BLaER1 treated with 17β-estradiol and CSF1 and Interleukin-3, amounts not matched to agents 10 nM and 100 nM (cell line): ENCODE data around the gene FXYD4.

ENCODE experiments used
- H3K27ac ChIP-seq, 11 experiments: shearing (Covaris generic); formaldehyde crosslinking; 2 replicates each; pipeline ENCODE4 v1.8.1; 2022
- H3K27me3 ChIP-seq, 11 experiments: shearing (Covaris generic); formaldehyde crosslinking; 2 replicates each; pipeline ENCODE4 v1.8.1; 2022
- H3K36me3 ChIP-seq, 11 experiments: shearing (Covaris generic); formaldehyde crosslinking; 2 replicates each; pipeline ENCODE4 v1.8.1; 2022
- H3K4me1 ChIP-seq, 10 experiments: shearing (Covaris generic); formaldehyde crosslinking; 2 replicates each; pipeline ENCODE4 v1.8.1; 2022
- H3K4me2 ChIP-seq, 11 experiments: shearing (Covaris generic); formaldehyde crosslinking; 2 replicates each; pipeline ENCODE4 v1.8.1; 2022
- H3K4me3 ChIP-seq, 10 experiments: shearing (Covaris generic); formaldehyde crosslinking; 2 replicates each; pipeline ENCODE4 v1.8.1; 2022
- H3K9ac ChIP-seq, 11 experiments: shearing (Covaris generic); formaldehyde crosslinking; 2 replicates each; pipeline ENCODE4 v1.8.1; 2022
- H3K9me3 ChIP-seq, 11 experiments: shearing (Covaris generic); formaldehyde crosslinking; replicated peaks in 1 of 11; 2 replicates each; pipeline ENCODE4 v1.8.1; 2022
- H4K20me1 ChIP-seq, 11 experiments: shearing (Covaris generic); formaldehyde crosslinking; 2 replicates each; pipeline ENCODE4 v1.8.1; 2022
- Cebpa-rat ChIP-seq, 11 experiments: shearing (Covaris generic); IDR thresholded peaks; 2 replicates each; pipeline ENCODE4 v1.8.1; 2022

The FXYD4 gene

GRCh38 chr10:43395571-43396060 is 24.2 kb downstream of the FXYD4 start:
- peak overlapping the region; percentile 85 to 99 (median 95) for H3K4me2 ChIP-seq
- peak overlapping the region; percentile 89 to 98 (median 95) for H3K9ac ChIP-seq
- no peaks in the 10 kb centered on the region for H3K9me3 ChIP-seq
- peaks cover 56 to 88% (median 81%) of the 10 kb centered on the region in 11 experiments for H3K36me3 ChIP-seq
- no peaks in the 10 kb centered on the region for H3K27me3 ChIP-seq
- no peak for TF ChIP-seq Cebpa-rat (IDR thresholded peaks at IDR 0.05)
- peak overlapping the region; percentile 89 to 98 (median 96) for H3K27ac ChIP-seq
- H3K4me3 ChIP-seq = peak overlapping the region; percentile 66 to 88 (median 76)
- peaks cover 88 to 98% (median 96%) of the 10 kb centered on the region in 11 experiments for H4K20me1 ChIP-seq
- peaks cover 60 to 84% (median 77%) of the 10 kb centered on the region in 10 experiments for H3K4me1 ChIP-seq

- TF ChIP-seq Cebpa-rat (IDR thresholded peaks at IDR 0.05) = no peak
- Histone ChIP-seq H4K20me1 (peaks cover 88 to 98% (median 96%) of the 10 kb centered on the region in 11 experiments), H3K36me3 (peaks cover 49 to 88% (median 81%) of the 10 kb centered on the region in 11 experiments), H3K27me3 (no peaks in the 10 kb centered on the region), H3K4me2 (peak overlapping the region; percentile 85 to 100 (median 96)), H3K4me1 (peaks cover 67 to 86% (median 79%) of the 10 kb centered on the region in 10 experiments), H3K27ac (peak overlapping the region; percentile 89 to 98 (median 96)), H3K9me3 (no peaks in the 10 kb centered on the region), H3K9ac (peak overlapping the region; percentile 89 to 98 (median 95)), H3K4me3 (peak overlapping the region; percentile 66 to 88 (median 76))
Observed at GRCh38 chr10:43396061-43396927, 24.9 kb downstream of the FXYD4 start.

GRCh38 chr10:43396928-43397624 is 25.6 kb downstream of the FXYD4 start:
- peak overlapping the region; percentile 66 to 88 (median 76) for H3K4me3 ChIP-seq
- no peak for TF ChIP-seq Cebpa-rat (IDR thresholded peaks at IDR 0.05)
- H3K27me3 ChIP-seq = no peaks in the 10 kb centered on the region
- peaks cover 88 to 98% (median 96%) of the 10 kb centered on the region in 11 experiments for H4K20me1 ChIP-seq
- H3K4me1 ChIP-seq = peaks cover 74 to 91% (median 82%) of the 10 kb centered on the region in 10 experiments
- peak overlapping the region; percentile 89 to 98 (median 96) for H3K27ac ChIP-seq
- H3K36me3 ChIP-seq = peaks cover 45 to 88% (median 81%) of the 10 kb centered on the region in 11 experiments
- no peaks in the 10 kb centered on the region for H3K9me3 ChIP-seq
- peak overlapping the region; percentile 90 to 100 (median 96) for H3K4me2 ChIP-seq
- peak overlapping the region; percentile 89 to 98 (median 95) for H3K9ac ChIP-seq

- Histone ChIP-seq H3K9me3 (no peaks in the 10 kb centered on the region), H3K27me3 (no peaks in the 10 kb centered on the region), H3K9ac (peak overlapping the region; percentile 89 to 98 (median 95); a peak in 21 of 22 replicates), H3K4me2 (peak overlapping the region; percentile 90 to 100 (median 96)), H3K4me3 (peak overlapping the region in 9 of 10 experiments; percentile 66 to 85 (median 73); a peak in 15 of 20 replicates), H4K20me1 (peaks cover 88 to 98% (median 96%) of the 10 kb centered on the region in 11 experiments), H3K4me1 (peaks cover 77 to 92% (median 85%) of the 10 kb centered on the region in 10 experiments), H3K27ac (peak overlapping the region; percentile 89 to 98 (median 96); a peak in 19 of 22 replicates), H3K36me3 (peaks cover 40 to 88% (median 81%) of the 10 kb centered on the region in 11 experiments)
- no peak for TF ChIP-seq Cebpa-rat (IDR thresholded peaks at IDR 0.05)
Observed at GRCh38 chr10:43398939-43399319, 27.5 kb downstream of the FXYD4 start.

- peak in 4 of 11 experiments; percentile 12 to 70 (median 24); a peak in 4 of 22 replicates for TF ChIP-seq Cebpa-rat (IDR thresholded peaks at IDR 0.05)
- peak overlapping the region; percentile 89 to 98 (median 95); a peak in 21 of 22 replicates for H3K9ac ChIP-seq
- H3K4me2 ChIP-seq = peak overlapping the region; percentile 90 to 100 (median 96)
- H3K36me3 ChIP-seq = peaks cover 39 to 88% (median 81%) of the 10 kb centered on the region in 11 experiments
- H3K27ac ChIP-seq = peak overlapping the region in 10 of 11 experiments; percentile 89 to 98 (median 96); a peak in 20 of 22 replicates
- H3K27me3 ChIP-seq = no peaks in the 10 kb centered on the region
- peaks cover 88 to 98% (median 96%) of the 10 kb centered on the region in 11 experiments for H4K20me1 ChIP-seq
- H3K4me1 ChIP-seq = peaks cover 77 to 92% (median 85%) of the 10 kb centered on the region in 10 experiments
- H3K9me3 ChIP-seq = no peaks in the 10 kb centered on the region
- H3K4me3 ChIP-seq = peak overlapping the region in 7 of 10 experiments; percentile 32 to 85 (median 73); a peak in 13 of 20 replicates
Observed at GRCh38 chr10:43399320-43400310, 28.2 kb downstream of the FXYD4 start.

GRCh38 chr10:43401627-43402026 is 30.2 kb downstream of the FXYD4 start:
- no peaks in the 10 kb centered on the region for H3K9me3 ChIP-seq
- peak overlapping the region; percentile 54 to 100 (median 66); a peak in 20 of 22 replicates for H3K9ac ChIP-seq
- H3K4me2 ChIP-seq = peak overlapping the region; percentile 90 to 100 (median 96)
- no peak for TF ChIP-seq Cebpa-rat (IDR thresholded peaks at IDR 0.05)
- H3K27me3 ChIP-seq = no peaks in the 10 kb centered on the region
- peaks cover 79 to 88% (median 83%) of the 10 kb centered on the region in 10 experiments for H3K4me1 ChIP-seq
- H3K27ac ChIP-seq = peak overlapping the region in 10 of 11 experiments; percentile 11 to 98 (median 30); a peak in 10 of 22 replicates
- H4K20me1 ChIP-seq = peaks cover 89 to 98% (median 97%) of the 10 kb centered on the region in 11 experiments
- peak overlapping the region in 8 of 10 experiments; percentile 10 to 84 (median 38); a peak in 13 of 20 replicates for H3K4me3 ChIP-seq
- peaks cover 36 to 88% (median 73%) of the 10 kb centered on the region in 11 experiments for H3K36me3 ChIP-seq

GRCh38 chr10:43402176-43402575 is 30.7 kb downstream of the FXYD4 start:
- Histone ChIP-seq H3K4me2 (peak overlapping the region; percentile 90 to 100 (median 96)), H3K4me1 (peaks cover 79 to 88% (median 83%) of the 10 kb centered on the region in 10 experiments), H3K4me3 (peak overlapping the region in 6 of 10 experiments; percentile 10 to 84 (median 28); a peak in 8 of 20 replicates), H3K27ac (peak overlapping the region; percentile 12 to 96 (median 18); a peak in 10 of 22 replicates), H3K27me3 (no peaks in the 10 kb centered on the region), H4K20me1 (peaks cover 92 to 100% (median 100%) of the 10 kb centered on the region in 11 experiments), H3K9me3 (no peaks in the 10 kb centered on the region), H3K36me3 (peaks cover 36 to 93% (median 74%) of the 10 kb centered on the region in 11 experiments), H3K9ac (peak overlapping the region; percentile 54 to 100 (median 66); a peak in 20 of 22 replicates)
- no peak for TF ChIP-seq Cebpa-rat (IDR thresholded peaks at IDR 0.05)
